Keratinocyte (primary cell): ENCODE measurements around the gene LSM3. TPM values are rescaled to one million over a fixed set of nuclear protein-coding genes. Genes with fewer than 3 reads are reported as not detected.

Experiments
- DNase-seq: peaks from one replicate; pipeline ENCODE4 v3.0.0-alpha.2; 2011; ENCODE audit warnings: low read depth, missing footprints, low spot score
- FAIRE-seq: peaks from 2 replicates; lab custom pipeline; 2011; peaks lifted over from hg19 to GRCh38; lab: Jason Lieb, UNC
- H2AFZ ChIP-seq: 2 replicates; pipeline ENCODE4 v1.6.0; 2012; ENCODE audit warnings: low read length, control low read depth, inconsistent platforms; ENCODE audit not compliant: control insufficient read depth
- H3K27ac ChIP-seq: 2 replicates; pipeline ENCODE4 v1.5.1; 2011; ENCODE audit warnings: low read length; ENCODE audit not compliant: control insufficient read depth, insufficient read depth
- H3K27me3 ChIP-seq: 3 replicates; pipeline ENCODE4 v1.6.0; 2011; ENCODE audit warnings: low read length; ENCODE audit not compliant: control insufficient read depth, insufficient read depth; ENCODE audit errors: extremely low read depth
- H3K36me3 ChIP-seq, 2 experiments: 2 replicates in 1 of 2; 3 replicates in 1 of 2; pipeline ENCODE4 v1.5.1; 2011; ENCODE audit warnings: low read length in 2 of 2, mild to moderate bottlenecking in 1 of 2; ENCODE audit not compliant: control insufficient read depth in 2 of 2, insufficient read depth in 2 of 2; ENCODE audit errors: extremely low read depth in 1 of 2
- H3K4me1 ChIP-seq: 3 replicates; pipeline ENCODE4 v1.5.1; 2011; ENCODE audit warnings: low read length; ENCODE audit not compliant: control insufficient read depth, insufficient read depth; ENCODE audit errors: extremely low read depth
- H3K4me2 ChIP-seq: 3 replicates; pipeline ENCODE4 v1.6.0; 2011; ENCODE audit warnings: low read depth, low read length; ENCODE audit not compliant: control insufficient read depth, insufficient read depth; ENCODE audit errors: extremely low read depth
- H3K4me3 ChIP-seq, 3 experiments: fragments of 200-600 bp in 1 of 3; sonication (generic) in 1 of 3; 2 replicates in 2 of 3; 3 replicates in 1 of 3; pipeline ENCODE4 v1.5.1; 2011 to 2016; ENCODE audit warnings: low read length in 3 of 3, mild to moderate bottlenecking in 3 of 3, control low read depth in 2 of 3, inconsistent platforms in 1 of 3, low read depth in 1 of 3, mixed read lengths in 1 of 3, mixed run types in 1 of 3, moderate library complexity in 1 of 3; ENCODE audit not compliant: control insufficient read depth in 2 of 3, insufficient read depth in 2 of 3; ENCODE audit errors: extremely low read depth in 1 of 3
- H3K79me2 ChIP-seq: 2 replicates; pipeline ENCODE4 v1.6.0; 2012; ENCODE audit warnings: low read length; ENCODE audit not compliant: control insufficient read depth, insufficient read depth
- H3K9ac ChIP-seq: 3 replicates; pipeline ENCODE4 v1.6.0; 2011; ENCODE audit warnings: low read length; ENCODE audit not compliant: control insufficient read depth, insufficient read depth; ENCODE audit errors: extremely low read depth
- H3K9me1 ChIP-seq: 3 replicates; pipeline ENCODE4 v1.6.0; 2011; ENCODE audit warnings: low read length; ENCODE audit not compliant: control insufficient read depth, insufficient read depth; ENCODE audit errors: extremely low read depth
- H3K9me3 ChIP-seq: 2 replicates; pipeline ENCODE4 v1.5.1; 2012; ENCODE audit warnings: low read depth, low read length; ENCODE audit not compliant: control insufficient read depth
- H4K20me1 ChIP-seq: 3 replicates; pipeline ENCODE4 v1.6.0; 2011; ENCODE audit warnings: low read length; ENCODE audit not compliant: control insufficient read depth, insufficient read depth; ENCODE audit errors: extremely low read depth
- CTCF ChIP-seq, 3 experiments: IDR thresholded peaks in 1 of 3; conservative IDR thresholded peaks in 1 of 3; optimal IDR thresholded peaks in 1 of 3; 2 replicates in 2 of 3; 3 replicates in 1 of 3; pipeline versions ENCODE3 to v1.5.1; 2011; ENCODE audit warnings: low read length in 3 of 3, mild to moderate bottlenecking in 3 of 3, moderate library complexity in 2 of 3, control low read depth in 1 of 3, inconsistent platforms in 1 of 3; ENCODE audit not compliant: insufficient read depth in 2 of 3; ENCODE audit errors: extremely low read depth in 1 of 3
- EZH2 ChIP-seq: IDR thresholded peaks from one replicate; pipeline ENCODE4 v1.6.1; 2012; ENCODE audit warnings: inconsistent platforms, mild to moderate bottlenecking, low read length, moderate library complexity
- dilution Hi-C: fragments of 300-500 bp; cut with MboI; formaldehyde crosslinking; loops from one replicate; pipeline ENCODE4 v1.7.0; 2020; ENCODE audit warnings: low sequenced_read_pairs; ENCODE audit not compliant: extremely low pct_ligation_motif_present
- polyA plus RNA-seq, 5 experiments: library from polyadenylated mRNA; depleted of rRNA in 3 of 5; stranded (reverse) in 3 of 5; stranded (forward) in 1 of 5; unstranded in 1 of 5; fragments of >200 nt; gene quantifications; 1 replicate in 1 of 5; 2 replicates in 3 of 5; 3 replicates in 1 of 5; pipeline versions ENCODE4 v1.2.1 to v1.2.3, GENCODE V29; 2011 to 2012; ENCODE audit warnings: missing spikeins in 2 of 5, low read depth in 1 of 5, low replicate concordance in 1 of 5

The LSM3 gene
- polyA plus RNA-seq, 1 donor (not counting 4 experiments of a cell fraction or from before 2014, with no cell fraction given) = 26.1 TPM

DNA sequence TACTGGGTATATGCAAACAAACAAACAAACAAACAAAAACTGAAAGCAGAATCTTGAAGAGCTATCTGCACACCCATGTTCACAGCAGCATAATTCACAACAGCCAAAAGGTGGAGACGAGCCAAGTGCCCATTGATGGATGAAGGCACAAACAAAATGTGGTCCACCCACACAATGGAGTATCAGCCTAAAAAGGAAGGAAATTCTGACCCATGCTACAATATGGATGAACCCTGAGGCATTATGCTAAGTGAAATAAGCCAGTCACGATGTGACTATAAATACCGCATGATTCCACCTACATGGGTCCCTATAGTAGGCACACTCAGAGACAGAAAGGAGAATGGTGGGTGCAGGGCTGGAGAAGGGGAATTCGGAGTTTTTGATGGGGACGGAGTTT lies 24.3 kb upstream of the LSM3 start:
- dilution Hi-C loops = no loop called here
- peaks cover 11% of the 10 kb centered on the region for H3K79me2 ChIP-seq
- peaks cover 28% of the 10 kb centered on the region for H3K4me1 ChIP-seq
- H3K9me1 ChIP-seq = no peaks in the 10 kb centered on the region
- peaks cover 36 to 62% of the 10 kb centered on the region in 2 experiments for H3K36me3 ChIP-seq
- H3K27me3 ChIP-seq = no peaks in the 10 kb centered on the region
- DNase-seq = no peak
- TF ChIP-seq EZH2 (no peak), CTCF (optimal IDR thresholded peaks at IDR 0.05 in 1 of 3, IDR thresholded peaks at IDR 0.05 in 1 of 3, conservative IDR thresholded peaks at IDR 0.05 in 1 of 3; ENCODE audit: extremely low read depth in 1 of 3, insufficient read depth in 2 of 3, low read length in 3 of 3) (no peak)
- H4K20me1 ChIP-seq = no peaks in the 10 kb centered on the region
- no peak overlapping the region for H2AFZ ChIP-seq
- no peak for FAIRE-seq
- H3K4me2 ChIP-seq = no peak overlapping the region
- H3K4me3 ChIP-seq = no peak overlapping the region
- no peak overlapping the region for H3K27ac ChIP-seq
- H3K9me3 ChIP-seq = no peaks in the 10 kb centered on the region
- H3K9ac ChIP-seq = no peak overlapping the region

GRCh38 chr3:14154895-14155440 lies 23.6 kb upstream of the LSM3 start:
- H3K27ac ChIP-seq = no peak overlapping the region
- no peak overlapping the region for H3K9ac ChIP-seq
- no peaks in the 10 kb centered on the region for H3K27me3 ChIP-seq
- H3K4me1 ChIP-seq = peaks cover 28% of the 10 kb centered on the region
- no peaks in the 10 kb centered on the region for H3K9me1 ChIP-seq
- FAIRE-seq = no peak
- dilution Hi-C loops = no loop called here
- no peaks in the 10 kb centered on the region for H3K9me3 ChIP-seq
- H3K79me2 ChIP-seq = peaks cover 11% of the 10 kb centered on the region
- H3K4me2 ChIP-seq = no peak overlapping the region
- DNase-seq = no peak
- no peak overlapping the region for H2AFZ ChIP-seq
- H4K20me1 ChIP-seq = no peaks in the 10 kb centered on the region
- peaks cover 39 to 64% of the 10 kb centered on the region in 2 experiments for H3K36me3 ChIP-seq
- TF ChIP-seq CTCF (optimal IDR thresholded peaks at IDR 0.05 in 1 of 3, IDR thresholded peaks at IDR 0.05 in 1 of 3, conservative IDR thresholded peaks at IDR 0.05 in 1 of 3; ENCODE audit: extremely low read depth in 1 of 3, insufficient read depth in 2 of 3, low read length in 3 of 3) = no peak
- H3K4me3 ChIP-seq = no peak overlapping the region
